Type B pancreatic cell (in vitro differentiated cells): ENCODE results near the gene ZNF264. TPM values are rescaled to one million over a fixed set of nuclear protein-coding genes. Genes with fewer than 3 reads are reported as not detected.

ENCODE experiments used
- DNase-seq: peaks from one replicate; pipeline ENCODE4 v3.0.0; 2021; ENCODE audit warnings: mixed read lengths; ENCODE audit not compliant: unreplicated experiment; ENCODE audit errors: extremely low spot score
- H3K27ac Mint-ChIP-seq: 2 replicates; pipeline ENCODE4 v1.8.0; 2021; ENCODE audit warnings: mild to moderate bottlenecking, mixed read lengths
- H3K27me3 Mint-ChIP-seq: 2 replicates; pipeline ENCODE4 v1.8.0; 2021; ENCODE audit warnings: mixed read lengths
- H3K36me3 Mint-ChIP-seq: 2 replicates; pipeline ENCODE4 v1.8.0; 2021; ENCODE audit warnings: mixed read lengths
- H3K4me1 Mint-ChIP-seq: one replicate; pipeline ENCODE4 v1.8.0; 2021; ENCODE audit warnings: mixed read lengths; ENCODE audit not compliant: unreplicated experiment
- H3K4me3 Mint-ChIP-seq: 2 replicates; pipeline ENCODE4 v1.8.0; 2021; ENCODE audit warnings: mild to moderate bottlenecking, mixed read lengths
- H3K9me3 Mint-ChIP-seq: 2 replicates; pipeline ENCODE4 v1.8.0; 2021; ENCODE audit warnings: mixed read lengths
- CTCF ChIP-seq: fragments of 200-600 bp; sonication (generic); conservative IDR thresholded peaks from 2 replicates; pipeline ENCODE4 v1.5.0; 2021; ENCODE audit warnings: antibody characterized with exemption, mild to moderate bottlenecking
- total RNA-seq: library from RNA; stranded (reverse); gene quantifications from 2 replicates; pipeline ENCODE4 v1.2.1, GENCODE V29; 2021; ENCODE audit warnings: low replicate concordance

ZNF264 gene
- total RNA-seq, 1 donor from 2014 or later = 37.0 TPM

- Mint-ChIP-seq H3K36me3 (peaks cover 19% of the 10 kb centered on the region), H3K9me3 (no peaks in the 10 kb centered on the region), H3K4me3 (no peak overlapping the region), H3K27ac (no peak overlapping the region), H3K4me1 (no peaks in the 10 kb centered on the region), H3K27me3 (no peaks in the 10 kb centered on the region)
- DNase-seq = no peak
- no peak for TF ChIP-seq CTCF
Observed at GRCh38 chr19:57263244-57263741, 72.0 kb downstream of the ZNF264 start.

- no peak for DNase-seq
- no peaks in the 10 kb centered on the region for H3K27me3 Mint-ChIP-seq
- no peak for TF ChIP-seq CTCF
- no peak overlapping the region for H3K4me3 Mint-ChIP-seq
- no peak overlapping the region for H3K27ac Mint-ChIP-seq
- H3K4me1 Mint-ChIP-seq = no peaks in the 10 kb centered on the region
- peaks cover 12% of the 10 kb centered on the region for H3K36me3 Mint-ChIP-seq
- no peaks in the 10 kb centered on the region for H3K9me3 Mint-ChIP-seq
Observed at GRCh38 chr19:57267291-57267690, 76.0 kb downstream of the ZNF264 start.

- Mint-ChIP-seq H3K9me3 (no peaks in the 10 kb centered on the region), H3K4me3 (no peak overlapping the region), H3K27me3 (no peaks in the 10 kb centered on the region), H3K4me1 (no peaks in the 10 kb centered on the region), H3K27ac (no peak overlapping the region), H3K36me3 (peaks cover 12% of the 10 kb centered on the region)
- DNase-seq = no peak
- TF ChIP-seq CTCF = no peak
Observed at GRCh38 chr19:57269515-57270250, 78.4 kb downstream of the ZNF264 start.

- Mint-ChIP-seq H3K4me1 (no peaks in the 10 kb centered on the region), H3K27me3 (no peaks in the 10 kb centered on the region), H3K9me3 (no peaks in the 10 kb centered on the region), H3K4me3 (no peak overlapping the region), H3K27ac (no peak overlapping the region), H3K36me3 (peaks cover 3% of the 10 kb centered on the region)
- DNase-seq = no peak
- TF ChIP-seq CTCF = no peak
Observed at GRCh38 chr19:57271280-57271679, 80.0 kb downstream of the ZNF264 start.

Other genes with a start within 250 kb of the ZNF264 start
- gene USP29, start 71.5 kb upstream of the ZNF264 start, total RNA-seq = not detected in 2 replicates
- gene ZIM3, start 46.3 kb upstream of the ZNF264 start, total RNA-seq = not detected in 2 replicates
- not detected in 2 replicates for gene DUXA, start 24.0 kb upstream of the ZNF264 start, total RNA-seq
- 0.34 and 0.55 TPM in 2 replicates for gene AURKC, start 39.5 kb downstream of the ZNF264 start, total RNA-seq
- gene ZNF805, start 49.1 kb downstream of the ZNF264 start, total RNA-seq = 16.8 and 16.9 TPM in 2 replicates
- gene ZNF460, start 89.0 kb downstream of the ZNF264 start, total RNA-seq = 58.4 and 66.1 TPM in 2 replicates
- gene ZNF543, start 129.0 kb downstream of the ZNF264 start, total RNA-seq = 8.3 and 9.8 TPM in 2 replicates
- gene ZNF304, start 159.8 kb downstream of the ZNF264 start, total RNA-seq = 12.1 and 12.2 TPM in 2 replicates
- gene TRAPPC2B, start 172.1 kb downstream of the ZNF264 start, total RNA-seq = 11.9 and 12.3 TPM in 2 replicates
- 3.9 and 4.9 TPM in 2 replicates for gene ZNF547, start 172.1 kb downstream of the ZNF264 start, total RNA-seq
- 23.9 and 28.2 TPM in 2 replicates for gene ZNF548, start 198.4 kb downstream of the ZNF264 start, total RNA-seq
- gene ZNF17, start 219.7 kb downstream of the ZNF264 start, total RNA-seq = 13.3 and 13.9 TPM in 2 replicates
- 17.5 and 26.6 TPM in 2 replicates for gene ZNF749, start 243.8 kb downstream of the ZNF264 start, total RNA-seq